T47D (cell line): Measurements from ENCODE around the gene KIF3C.
"Not testable (repeated sequence)": the region's sequence is repeated elsewhere in the genome, so short reads cannot be mapped to it uniquely, and the experiment has no call there.

Source experiments
- DNase-seq, 2 experiments: peaks; one replicate each; pipeline versions ENCODE4 v3.0.0 to v3.0.0-alpha.2; 2011 to 2012; ENCODE audit warnings: low read depth in 1 of 2, low spot score in 1 of 2
- JUND ChIP-seq: IDR thresholded peaks from 2 replicates; pipeline ENCODE4 v1.6.1; 2012; ENCODE audit warnings: low read depth
- in situ Hi-C: cut with HindIII; loops from 2 replicates; pipeline ENCODE4 v1.10.0; 2016; ENCODE audit warnings: low sequenced_read_pairs, low pct_unique_long_range_greater_than_20kb

The KIF3C gene

GRCh38 chr2:26011609-26011989, 29.3 kb upstream of the KIF3C start:
- TF ChIP-seq JUND, result no peak
- in situ Hi-C loops, result no loop called here
- DNase-seq, result no peak

- TF ChIP-seq JUND, result no peak
- in situ Hi-C loops, result no loop called here
- DNase-seq, result no peak
Observed at GRCh38 chr2:26010943-26011342, 28.6 kb upstream of the KIF3C start.

GRCh38 chr2:26009567-26009963, 27.3 kb upstream of the KIF3C start:
- TF ChIP-seq JUND, result no peak
- in situ Hi-C loops, result no loop called here
- no peak for DNase-seq

GRCh38 chr2:26008851-26009566, 26.7 kb upstream of the KIF3C start:
- no peak for DNase-seq
- in situ Hi-C loops, result no loop called here

GRCh38 chr2:26008095-26008494, 25.8 kb upstream of the KIF3C start:
- in situ Hi-C loops, result no loop called here
- no peak for DNase-seq
- TF ChIP-seq JUND, result no peak

More at GRCh38 chr2:26008851-26009566, 26.7 kb upstream of the KIF3C start:
- no peak for TF ChIP-seq JUND

GRCh38 chr2:26002632-26003310, 20.5 kb upstream of the KIF3C start:
- TF ChIP-seq JUND, result no peak
- in situ Hi-C loops, result no loop called here
- DNase-seq, result peak in 1 of 2 experiments; percentile 55

- no peak for TF ChIP-seq JUND
- in situ Hi-C loops, result no loop called here
- DNase-seq, result no peak
Observed at GRCh38 chr2:26001743-26002351, 19.6 kb upstream of the KIF3C start.

- in situ Hi-C loops, result no loop called here
- TF ChIP-seq JUND, result no peak
- no peak for DNase-seq
Observed at GRCh38 chr2:26000561-26001082, 18.3 kb upstream of the KIF3C start.

- DNase-seq, in situ Hi-C loops: not testable (repeated sequence)
Observed at GRCh38 chr2:25999406-25999805, 17.1 kb upstream of the KIF3C start.

- DNase-seq, in situ Hi-C loops: not testable (repeated sequence)
Observed at GRCh38 chr2:25998816-25999383, 16.6 kb upstream of the KIF3C start.

- no peak for TF ChIP-seq JUND
- DNase-seq, result no peak
- in situ Hi-C loops, result no loop called here
Observed at GRCh38 chr2:25996844-25997243, 14.5 kb upstream of the KIF3C start.

- in situ Hi-C loops, result no loop called here
- no peak for TF ChIP-seq JUND
- DNase-seq, result no peak
Observed at GRCh38 chr2:25994509-25994908, 12.2 kb upstream of the KIF3C start.

GRCh38 chr2:25993049-25993448, 10.8 kb upstream of the KIF3C start:
- no peak for DNase-seq
- TF ChIP-seq JUND, result no peak
- in situ Hi-C loops, result no loop called here
